ENCODE results near the gene LGALS9.
"Not testable (repeated sequence)": the region's sequence is repeated elsewhere in the genome, so short reads cannot be mapped to it uniquely, and the experiment has no call there.

Gene LGALS9

DNA sequence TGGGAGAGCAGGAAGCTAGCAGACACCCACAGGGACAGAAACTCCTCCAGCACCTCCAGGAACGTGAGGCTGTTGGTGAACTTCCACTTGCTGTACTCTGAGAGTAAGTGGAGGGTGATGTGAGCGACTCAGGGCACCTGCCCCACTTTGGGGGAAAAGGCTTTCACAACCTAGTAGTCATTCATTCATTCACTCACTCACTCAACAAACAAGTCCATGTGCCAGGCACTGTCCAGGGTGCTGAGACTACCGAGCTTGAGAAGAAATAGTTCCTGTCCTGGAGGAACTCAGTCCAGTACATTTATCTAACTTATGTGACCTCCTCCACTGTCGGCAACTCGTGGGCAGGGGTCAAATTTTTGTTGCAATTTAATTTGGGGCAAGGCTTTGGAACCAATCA is 26.6 kb downstream of the LGALS9 start:
- H3K27ac ChIP-seq (ENCODE audit: low read depth in 2 of 2, low read length in 2 of 2), result no peak overlapping the region
- H3K4me3 ChIP-seq (ENCODE audit: low read length in 2 of 2), result no peak overlapping the region
- no peaks in the 10 kb centered on the region for H3K27me3 ChIP-seq (ENCODE audit: control insufficient read depth in 2 of 2, insufficient read depth in 2 of 2, low read length in 2 of 2)
- H3K4me1 ChIP-seq (ENCODE audit: control insufficient read depth in 2 of 2, insufficient read depth in 2 of 2, low read length in 2 of 2), result no peaks in the 10 kb centered on the region
- no peaks in the 10 kb centered on the region for H3K36me3 ChIP-seq (ENCODE audit: control insufficient read depth in 2 of 2, insufficient read depth in 2 of 2, low read length in 2 of 2)
- H3K9ac ChIP-seq (ENCODE audit: low read depth in 1 of 2, low read length in 2 of 2), result no peak overlapping the region
- H3K9me3 ChIP-seq (ENCODE audit: control insufficient read depth in 2 of 2, low read length in 2 of 2), result no peaks in the 10 kb centered on the region

DNA sequence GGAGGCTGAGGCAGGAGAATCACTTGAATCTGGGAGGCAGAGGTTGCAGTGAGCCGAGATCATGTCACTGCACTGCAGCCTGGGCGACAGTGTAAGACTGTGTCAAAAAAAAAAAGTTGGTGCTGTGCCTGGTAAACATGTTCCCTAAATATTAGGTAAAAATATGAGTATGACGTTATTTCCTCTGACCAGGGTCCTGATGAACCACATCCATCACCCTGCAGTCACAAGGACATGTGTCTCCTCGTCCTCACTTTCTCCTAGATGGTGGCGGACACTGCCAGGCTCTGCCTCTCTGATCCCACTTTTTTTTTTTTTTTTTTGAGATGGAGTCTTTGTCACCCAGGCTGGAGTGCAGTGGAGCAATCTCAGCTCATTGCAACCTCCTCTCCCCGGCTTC is 28.7 kb downstream of the LGALS9 start:
- Histone ChIP-seq H3K4me1 (ENCODE audit: control insufficient read depth in 2 of 2, insufficient read depth in 2 of 2, low read length in 2 of 2) (no peaks in the 10 kb centered on the region), H3K9ac (ENCODE audit: low read depth in 1 of 2, low read length in 2 of 2) (no peak overlapping the region), H3K36me3 (ENCODE audit: control insufficient read depth in 2 of 2, insufficient read depth in 2 of 2, low read length in 2 of 2) (no peaks in the 10 kb centered on the region), H3K27me3 (ENCODE audit: control insufficient read depth in 2 of 2, insufficient read depth in 2 of 2, low read length in 2 of 2) (no peaks in the 10 kb centered on the region), H3K27ac (ENCODE audit: low read depth in 2 of 2, low read length in 2 of 2) (no peak overlapping the region), H3K4me3 (ENCODE audit: low read length in 2 of 2) (no peak overlapping the region), H3K9me3 (ENCODE audit: control insufficient read depth in 2 of 2, low read length in 2 of 2) (no peaks in the 10 kb centered on the region)

DNA sequence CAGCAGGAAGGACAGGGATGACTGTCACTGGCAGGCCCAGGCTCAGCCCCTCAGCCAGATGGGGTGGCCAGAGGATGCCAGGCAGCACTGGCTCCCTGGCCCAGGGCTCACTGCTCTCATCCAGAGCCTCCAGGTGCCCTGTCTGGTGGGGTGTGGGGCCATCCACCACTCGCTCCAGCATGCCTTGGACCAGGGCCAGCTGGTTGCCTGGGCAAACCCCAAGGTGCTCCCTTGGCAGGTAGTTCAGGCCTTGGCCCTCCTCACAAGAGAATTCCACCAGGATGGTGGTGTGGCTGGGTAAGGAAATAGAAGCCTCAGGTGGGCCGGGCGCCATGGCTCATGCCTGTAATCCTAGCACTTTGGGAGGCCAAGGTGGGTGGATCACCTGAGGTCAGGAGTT is 29.4 kb downstream of the LGALS9 start:
- Histone ChIP-seq H3K27ac (ENCODE audit: low read depth in 2 of 2, low read length in 2 of 2) (no peak overlapping the region), H3K9me3 (ENCODE audit: control insufficient read depth in 2 of 2, low read length in 2 of 2) (no peaks in the 10 kb centered on the region), H3K4me1 (ENCODE audit: control insufficient read depth in 2 of 2, insufficient read depth in 2 of 2, low read length in 2 of 2) (no peaks in the 10 kb centered on the region), H3K4me3 (ENCODE audit: low read length in 2 of 2) (no peak overlapping the region), H3K36me3 (ENCODE audit: control insufficient read depth in 2 of 2, insufficient read depth in 2 of 2, low read length in 2 of 2) (no peaks in the 10 kb centered on the region), H3K27me3 (ENCODE audit: control insufficient read depth in 2 of 2, insufficient read depth in 2 of 2, low read length in 2 of 2) (no peaks in the 10 kb centered on the region), H3K9ac (ENCODE audit: low read depth in 1 of 2, low read length in 2 of 2) (no peak overlapping the region)

DNA sequence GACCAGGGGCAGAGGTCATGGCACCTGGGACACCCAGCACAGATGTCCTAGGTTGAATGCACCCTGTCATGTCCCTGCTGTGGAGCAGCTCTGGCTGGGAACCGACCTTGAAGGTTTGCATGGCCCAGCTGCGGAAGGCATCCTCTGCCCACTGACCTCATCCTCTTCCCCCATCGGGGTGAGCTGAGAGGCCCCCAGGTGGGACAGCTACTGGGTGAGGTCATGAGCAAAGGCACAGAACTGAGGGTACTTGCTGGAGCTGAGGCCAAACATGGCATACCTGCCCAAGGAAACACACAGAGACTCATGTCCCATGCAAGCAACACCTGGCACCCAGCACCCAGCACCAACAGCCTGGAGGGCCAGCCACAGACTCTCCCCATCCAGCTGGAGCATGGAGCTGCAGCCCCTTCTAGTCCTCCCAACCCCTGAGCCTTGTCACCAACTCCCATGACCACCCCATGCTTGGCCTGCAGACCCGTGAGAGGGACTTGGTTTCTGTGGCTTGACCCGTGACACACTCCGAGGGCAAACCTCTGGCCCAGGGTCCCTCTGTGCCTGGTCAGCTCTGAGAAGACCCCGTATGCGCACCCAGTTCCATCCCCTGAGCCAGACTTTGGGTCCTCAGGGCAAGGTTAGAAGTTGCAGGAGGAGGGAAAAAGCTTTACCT is 33.1 kb downstream of the LGALS9 start:
- H3K27ac ChIP-seq (ENCODE audit: low read depth in 2 of 2, low read length in 2 of 2), result no peak overlapping the region
- no peaks in the 10 kb centered on the region for H3K36me3 ChIP-seq (ENCODE audit: control insufficient read depth in 2 of 2, insufficient read depth in 2 of 2, low read length in 2 of 2)
- H3K4me1 ChIP-seq (ENCODE audit: control insufficient read depth in 2 of 2, insufficient read depth in 2 of 2, low read length in 2 of 2), result no peaks in the 10 kb centered on the region
- H3K9me3 ChIP-seq (ENCODE audit: control insufficient read depth in 2 of 2, low read length in 2 of 2), result no peaks in the 10 kb centered on the region
- H3K4me3 ChIP-seq (ENCODE audit: low read length in 2 of 2), result no peak overlapping the region
- H3K27me3 ChIP-seq (ENCODE audit: control insufficient read depth in 2 of 2, insufficient read depth in 2 of 2, low read length in 2 of 2), result no peaks in the 10 kb centered on the region
- no peak overlapping the region for H3K9ac ChIP-seq (ENCODE audit: low read depth in 1 of 2, low read length in 2 of 2)

DNA sequence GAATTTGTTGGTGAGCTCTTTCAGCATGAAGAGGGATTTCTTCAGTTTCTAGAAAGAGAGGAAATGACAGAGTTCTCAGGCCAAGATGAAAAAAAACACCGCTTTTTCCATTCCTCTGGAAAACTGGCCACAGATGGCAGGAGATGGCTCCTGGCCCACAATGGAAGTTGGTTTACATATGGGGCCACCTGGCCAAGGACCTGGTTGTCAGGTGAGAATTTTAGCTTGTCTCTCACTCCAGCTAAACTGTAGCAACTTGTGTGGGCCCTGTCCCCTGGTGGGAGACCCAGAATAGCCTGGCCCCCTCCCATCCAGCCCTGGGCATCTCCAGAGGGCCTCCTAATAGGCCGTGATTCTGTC is 33.6 kb downstream of the LGALS9 start:
- no peaks in the 10 kb centered on the region for H3K36me3 ChIP-seq (ENCODE audit: control insufficient read depth in 2 of 2, insufficient read depth in 2 of 2, low read length in 2 of 2)

DNA sequence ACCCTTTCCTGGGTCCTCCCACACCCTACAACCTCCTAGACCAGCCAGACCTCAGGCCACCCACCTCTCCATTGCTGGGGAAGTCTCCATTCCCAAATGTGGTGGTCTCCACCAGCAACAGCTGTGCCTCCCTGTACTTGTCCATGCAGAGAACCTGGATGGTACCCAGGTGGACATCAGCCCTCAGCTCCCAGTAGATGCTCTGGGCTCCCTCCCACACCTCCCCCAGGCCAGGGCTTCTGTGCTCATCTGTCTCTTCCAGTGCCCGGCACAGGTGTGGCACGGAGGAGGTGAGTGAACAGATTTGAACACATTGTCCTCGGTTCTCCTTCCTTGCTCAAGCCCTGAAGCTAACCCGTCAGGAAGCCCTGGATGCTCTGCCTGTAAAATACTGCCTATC is 34.6 kb downstream of the LGALS9 start:
- no peaks in the 10 kb centered on the region for H3K9me3 ChIP-seq (ENCODE audit: control insufficient read depth in 2 of 2, low read length in 2 of 2)
- no peaks in the 10 kb centered on the region for H3K36me3 ChIP-seq (ENCODE audit: control insufficient read depth in 2 of 2, insufficient read depth in 2 of 2, low read length in 2 of 2)
- H3K27me3 ChIP-seq (ENCODE audit: control insufficient read depth in 2 of 2, insufficient read depth in 2 of 2, low read length in 2 of 2), result no peaks in the 10 kb centered on the region
- no peak overlapping the region for H3K27ac ChIP-seq (ENCODE audit: low read depth in 2 of 2, low read length in 2 of 2)
- no peaks in the 10 kb centered on the region for H3K4me1 ChIP-seq (ENCODE audit: control insufficient read depth in 2 of 2, insufficient read depth in 2 of 2, low read length in 2 of 2)
- no peak overlapping the region for H3K4me3 ChIP-seq (ENCODE audit: low read length in 2 of 2)
- no peak overlapping the region for H3K9ac ChIP-seq (ENCODE audit: low read depth in 1 of 2, low read length in 2 of 2)

More for the DNA sequence above, 33.6 kb downstream of the LGALS9 start:
- Histone ChIP-seq H3K4me3 (ENCODE audit: low read length in 2 of 2) (no peak overlapping the region), H3K4me1 (ENCODE audit: control insufficient read depth in 2 of 2, insufficient read depth in 2 of 2, low read length in 2 of 2) (no peaks in the 10 kb centered on the region), H3K27ac (ENCODE audit: low read depth in 2 of 2, low read length in 2 of 2) (no peak overlapping the region), H3K9me3 (ENCODE audit: control insufficient read depth in 2 of 2, low read length in 2 of 2) (no peaks in the 10 kb centered on the region), H3K27me3 (ENCODE audit: control insufficient read depth in 2 of 2, insufficient read depth in 2 of 2, low read length in 2 of 2) (no peaks in the 10 kb centered on the region), H3K9ac (ENCODE audit: low read depth in 1 of 2, low read length in 2 of 2) (no peak overlapping the region)

DNA sequence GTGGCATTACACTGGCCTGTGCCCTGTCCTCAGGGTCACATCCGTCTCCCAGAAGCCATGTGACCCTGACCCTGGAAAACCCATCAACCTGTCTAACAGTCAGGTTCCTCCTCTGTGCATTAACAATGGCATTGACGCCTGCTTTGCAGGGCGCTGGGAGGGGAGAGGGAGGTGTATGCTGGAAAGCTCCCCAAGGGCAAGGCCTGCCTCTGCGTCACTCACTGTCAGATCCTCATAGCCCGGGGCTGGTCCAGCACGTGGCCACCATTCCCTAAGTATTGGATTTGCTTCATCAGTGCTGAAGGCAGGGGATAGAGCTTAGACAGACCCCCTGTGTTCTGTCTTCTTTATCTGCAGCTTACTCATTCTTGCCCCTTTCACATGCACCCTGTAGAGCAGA is 35.3 kb downstream of the LGALS9 start:
- not testable (repeated sequence) for H3K27ac ChIP-seq (ENCODE audit: low read depth in 2 of 2, low read length in 2 of 2); H3K4me3 ChIP-seq (ENCODE audit: low read length in 2 of 2)

DNA sequence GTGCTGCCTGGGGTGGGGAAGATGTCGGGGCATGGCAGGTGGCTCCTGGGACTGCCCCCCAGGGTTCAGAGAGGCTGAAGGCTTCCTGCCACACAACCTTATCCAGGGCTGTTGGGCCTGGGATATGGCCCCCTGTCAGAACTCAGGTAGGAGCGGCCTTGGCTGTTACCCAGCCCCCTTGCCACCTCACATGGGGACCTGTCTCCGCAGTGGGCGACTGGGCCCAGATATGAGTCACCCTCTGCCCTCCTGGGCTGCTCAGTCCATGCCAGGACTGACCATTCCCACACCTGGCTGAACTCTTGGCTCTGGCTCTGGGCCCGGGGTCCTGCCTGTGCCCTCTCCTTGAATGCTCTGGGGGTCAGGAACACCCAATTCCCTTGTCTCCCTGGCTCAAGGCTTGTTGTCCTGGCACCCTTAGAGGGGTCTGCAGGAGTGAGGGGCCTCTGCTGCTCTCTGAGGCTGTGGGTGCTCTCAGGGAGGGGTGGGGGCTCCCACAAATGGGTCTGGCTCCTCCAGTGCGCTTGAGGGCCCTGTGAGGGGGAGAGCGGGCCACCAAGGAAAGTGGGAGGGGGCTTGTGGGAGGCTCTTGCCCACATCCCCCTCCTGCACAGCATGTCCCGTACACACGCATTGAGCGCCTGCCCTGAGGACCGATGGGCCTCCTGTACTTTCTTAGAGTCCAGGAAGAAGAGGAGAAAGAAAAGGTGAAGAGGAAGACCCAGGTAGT is 36.0 kb downstream of the LGALS9 start:
- Histone ChIP-seq H3K4me1 (ENCODE audit: control insufficient read depth in 2 of 2, insufficient read depth in 2 of 2, low read length in 2 of 2) (no peaks in the 10 kb centered on the region), H3K9ac (ENCODE audit: low read depth in 1 of 2, low read length in 2 of 2) (no peak overlapping the region), H3K27me3 (ENCODE audit: control insufficient read depth in 2 of 2, insufficient read depth in 2 of 2, low read length in 2 of 2) (no peaks in the 10 kb centered on the region), H3K9me3 (ENCODE audit: control insufficient read depth in 2 of 2, low read length in 2 of 2) (no peaks in the 10 kb centered on the region), H3K4me3 (ENCODE audit: low read length in 2 of 2) (no peak overlapping the region), H3K36me3 (ENCODE audit: control insufficient read depth in 2 of 2, insufficient read depth in 2 of 2, low read length in 2 of 2) (no peaks in the 10 kb centered on the region), H3K27ac (ENCODE audit: low read depth in 2 of 2, low read length in 2 of 2) (no peak overlapping the region)

More for the DNA sequence above, 35.3 kb downstream of the LGALS9 start:
- not testable (repeated sequence) for H3K27me3 ChIP-seq (ENCODE audit: control insufficient read depth in 2 of 2, insufficient read depth in 2 of 2, low read length in 2 of 2); H3K36me3 ChIP-seq (ENCODE audit: control insufficient read depth in 2 of 2, insufficient read depth in 2 of 2, low read length in 2 of 2); H3K9me3 ChIP-seq (ENCODE audit: control insufficient read depth in 2 of 2, low read length in 2 of 2); H3K9ac ChIP-seq (ENCODE audit: low read depth in 1 of 2, low read length in 2 of 2); H3K4me1 ChIP-seq (ENCODE audit: control insufficient read depth in 2 of 2, insufficient read depth in 2 of 2, low read length in 2 of 2)

DNA sequence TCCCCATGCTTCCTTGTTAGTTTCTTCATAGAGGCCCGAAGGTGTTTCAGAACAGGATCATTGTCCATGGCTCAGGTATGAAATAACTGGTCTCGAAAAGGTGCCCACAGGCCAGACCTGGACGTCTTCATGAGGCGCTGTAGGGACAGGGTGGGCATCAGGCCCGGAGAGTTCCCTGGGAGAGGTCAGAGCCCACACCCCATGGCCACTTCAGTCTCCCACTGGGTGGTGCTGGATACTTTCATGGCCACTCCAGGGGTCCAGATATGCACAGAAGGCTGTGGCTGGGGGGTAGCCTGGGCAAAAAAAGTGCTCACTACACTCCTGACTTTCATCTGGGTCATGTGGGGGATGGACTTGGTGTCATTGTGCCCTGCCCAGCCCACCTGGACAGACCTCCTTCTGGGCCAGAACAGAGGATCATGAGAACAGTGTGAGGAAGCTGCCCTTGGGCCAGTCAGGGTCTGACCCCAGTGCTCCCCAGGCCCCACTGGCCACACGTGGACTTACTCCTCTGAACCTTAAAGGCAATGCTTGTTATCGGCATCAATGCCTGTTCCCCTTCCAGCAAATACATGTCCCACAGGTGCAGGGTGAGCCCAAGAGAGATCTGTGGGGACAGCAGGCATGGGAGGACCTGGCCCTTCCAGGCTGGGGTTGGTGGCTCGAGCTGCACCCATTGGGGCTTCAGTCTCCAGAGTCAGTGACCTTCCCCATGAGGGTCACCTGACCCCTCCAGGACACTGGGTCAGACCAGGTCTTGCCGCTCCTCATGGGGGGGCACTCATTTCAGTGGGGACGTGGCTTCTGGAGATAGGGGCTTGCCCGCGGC is 36.9 kb downstream of the LGALS9 start:
- no peaks in the 10 kb centered on the region for H3K27me3 ChIP-seq (ENCODE audit: control insufficient read depth in 2 of 2, insufficient read depth in 2 of 2, low read length in 2 of 2)
- H3K27ac ChIP-seq (ENCODE audit: low read depth in 2 of 2, low read length in 2 of 2), result no peak overlapping the region
- no peak overlapping the region for H3K4me3 ChIP-seq (ENCODE audit: low read length in 2 of 2)
- no peaks in the 10 kb centered on the region for H3K36me3 ChIP-seq (ENCODE audit: control insufficient read depth in 2 of 2, insufficient read depth in 2 of 2, low read length in 2 of 2)
- no peak overlapping the region for H3K9ac ChIP-seq (ENCODE audit: low read depth in 1 of 2, low read length in 2 of 2)
- no peaks in the 10 kb centered on the region for H3K9me3 ChIP-seq (ENCODE audit: control insufficient read depth in 2 of 2, low read length in 2 of 2)
- H3K4me1 ChIP-seq (ENCODE audit: control insufficient read depth in 2 of 2, insufficient read depth in 2 of 2, low read length in 2 of 2), result no peaks in the 10 kb centered on the region

DNA sequence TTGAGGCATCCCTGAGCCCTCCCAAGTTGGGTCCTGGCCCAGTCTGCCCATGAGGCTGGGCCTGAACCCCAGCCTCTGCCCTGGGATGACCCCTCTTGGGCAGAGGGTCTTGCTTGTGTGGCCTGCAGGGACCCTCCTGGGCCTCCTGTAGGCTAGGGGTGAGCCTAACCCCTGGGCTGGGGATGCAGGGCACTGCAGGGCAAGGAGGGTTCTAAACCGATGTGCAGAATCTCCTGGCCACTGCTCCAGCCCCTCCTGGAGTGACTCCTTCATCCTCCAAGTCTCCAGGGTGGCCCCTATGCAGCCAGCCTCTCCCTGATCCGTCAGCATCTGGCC is 37.5 kb downstream of the LGALS9 start:
- H3K4me3 ChIP-seq (ENCODE audit: low read length in 2 of 2), result no peak overlapping the region
- no peaks in the 10 kb centered on the region for H3K4me1 ChIP-seq (ENCODE audit: control insufficient read depth in 2 of 2, insufficient read depth in 2 of 2, low read length in 2 of 2)

More for the DNA sequence above, 37.5 kb downstream of the LGALS9 start:
- Histone ChIP-seq H3K36me3 (ENCODE audit: control insufficient read depth in 2 of 2, insufficient read depth in 2 of 2, low read length in 2 of 2) (no peaks in the 10 kb centered on the region), H3K27me3 (ENCODE audit: control insufficient read depth in 2 of 2, insufficient read depth in 2 of 2, low read length in 2 of 2) (no peaks in the 10 kb centered on the region), H3K27ac (ENCODE audit: low read depth in 2 of 2, low read length in 2 of 2) (no peak overlapping the region), H3K9ac (ENCODE audit: low read depth in 1 of 2, low read length in 2 of 2) (no peak overlapping the region), H3K9me3 (ENCODE audit: control insufficient read depth in 2 of 2, low read length in 2 of 2) (no peaks in the 10 kb centered on the region)

Data from mucosa of rectum (tissue), 2 donors.